ENCODE results near the gene TRAF3.

TRAF3 gene

DNA sequence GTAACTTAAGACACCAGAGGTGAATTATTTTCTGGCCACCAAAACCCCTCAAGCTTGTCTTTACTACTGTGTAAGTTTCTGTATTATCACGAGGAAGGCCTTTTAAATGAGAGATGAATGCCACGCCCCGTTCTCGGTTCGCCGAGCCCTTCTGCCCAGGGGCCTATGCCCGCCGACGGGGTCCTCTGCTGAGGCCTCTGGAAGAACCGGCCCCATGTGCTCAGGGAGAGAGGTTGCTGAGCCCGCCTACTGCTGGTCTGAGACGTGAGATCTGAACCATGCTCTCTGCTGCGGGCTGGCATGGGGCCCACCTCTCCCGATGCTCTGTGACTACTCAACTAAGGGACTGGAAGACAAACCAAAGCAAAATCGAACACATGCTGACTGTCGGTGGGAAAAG, 166.2 kb downstream of the TRAF3 start:
- Histone ChIP-seq H3K9ac (ENCODE audit: low read length) (no peak overlapping the region), H3K4me2 (ENCODE audit: low read length) (no peak overlapping the region), H3K36me3 (ENCODE audit: insufficient read depth, low read length) (no peaks in the 10 kb centered on the region; the same call in 1 of the 2 replicates), H3F3A (ENCODE audit: insufficient read depth, low read length) (0 out of 2 replicates have a peak, but pooled peaks cover 6% of the 10 kb centered on the region), H3K4me1 (ENCODE audit: insufficient read depth, low read length, severe bottlenecking) (peaks cover 78% of the 10 kb centered on the region), H3K27ac (ENCODE audit: low read depth, low read length, poor library complexity, severe bottlenecking) (peak overlapping the region; percentile 92), H2AFZ (ENCODE audit: low read length) (no peak overlapping the region), H3K9me2 (ENCODE audit: low read depth, low read length) (no peaks in the 10 kb centered on the region), H3K79me2 (ENCODE audit: insufficient read depth, low read length) (no peaks in the 10 kb centered on the region), H3K9me3 (ENCODE audit: low read length) (no peaks in the 10 kb centered on the region), H3K27me3 (ENCODE audit: insufficient read depth, low read length) (no peaks in the 10 kb centered on the region), H3K4me3 (ENCODE audit: low read depth, low read length, poor library complexity, severe bottlenecking) (no peak overlapping the region), H4K20me1 (ENCODE audit: insufficient read depth, low read length) (no peaks in the 10 kb centered on the region)
- TF ChIP-seq EZH2 (IDR thresholded peaks at IDR 0.05; ENCODE audit: borderline replicate concordance, low read length): no peak
- TF ChIP-seq, protein P1, sequence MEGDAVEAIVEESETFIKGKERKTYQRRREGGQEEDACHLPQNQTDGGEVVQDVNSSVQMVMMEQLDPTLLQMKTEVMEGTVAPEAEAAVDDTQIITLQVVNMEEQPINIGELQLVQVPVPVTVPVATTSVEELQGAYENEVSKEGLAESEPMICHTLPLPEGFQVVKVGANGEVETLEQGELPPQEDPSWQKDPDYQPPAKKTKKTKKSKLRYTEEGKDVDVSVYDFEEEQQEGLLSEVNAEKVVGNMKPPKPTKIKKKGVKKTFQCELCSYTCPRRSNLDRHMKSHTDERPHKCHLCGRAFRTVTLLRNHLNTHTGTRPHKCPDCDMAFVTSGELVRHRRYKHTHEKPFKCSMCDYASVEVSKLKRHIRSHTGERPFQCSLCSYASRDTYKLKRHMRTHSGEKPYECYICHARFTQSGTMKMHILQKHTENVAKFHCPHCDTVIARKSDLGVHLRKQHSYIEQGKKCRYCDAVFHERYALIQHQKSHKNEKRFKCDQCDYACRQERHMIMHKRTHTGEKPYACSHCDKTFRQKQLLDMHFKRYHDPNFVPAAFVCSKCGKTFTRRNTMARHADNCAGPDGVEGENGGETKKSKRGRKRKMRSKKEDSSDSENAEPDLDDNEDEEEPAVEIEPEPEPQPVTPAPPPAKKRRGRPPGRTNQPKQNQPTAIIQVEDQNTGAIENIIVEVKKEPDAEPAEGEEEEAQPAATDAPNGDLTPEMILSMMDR (IDR thresholded peaks at IDR 0.05; ENCODE audit: low read length): no peak

DNA sequence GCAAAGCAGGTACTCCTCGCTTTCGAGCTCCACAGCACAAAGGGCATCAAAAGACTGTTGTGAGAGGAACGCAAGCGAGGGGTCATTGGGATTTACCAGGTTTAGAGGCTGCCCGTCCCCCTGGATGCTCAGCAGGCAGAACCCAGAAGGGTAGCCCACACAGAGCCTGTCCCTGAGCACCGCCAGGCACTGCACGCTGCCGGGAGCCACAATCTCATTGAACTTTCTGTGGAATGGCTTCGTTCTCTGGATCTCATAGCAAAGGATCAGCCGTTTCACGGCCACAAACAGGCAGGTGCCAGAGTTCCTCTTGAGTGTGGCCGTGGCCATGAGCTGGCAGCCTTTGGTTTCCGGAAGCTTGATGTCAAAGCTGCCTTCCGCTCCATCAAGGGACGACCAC, 166.7 kb downstream of the TRAF3 start:
- Histone ChIP-seq H3K79me2 (ENCODE audit: insufficient read depth, low read length) (no peaks in the 10 kb centered on the region), H3K4me3 (ENCODE audit: low read depth, low read length, poor library complexity, severe bottlenecking) (no peak overlapping the region), H3K4me1 (ENCODE audit: insufficient read depth, low read length, severe bottlenecking) (peaks cover 78% of the 10 kb centered on the region), H3F3A (ENCODE audit: insufficient read depth, low read length) (0 out of 2 replicates have a peak, but pooled peaks cover 6% of the 10 kb centered on the region), H3K36me3 (ENCODE audit: insufficient read depth, low read length) (no peaks in the 10 kb centered on the region; the same call in 1 of the 2 replicates), H3K9me3 (ENCODE audit: low read length) (no peaks in the 10 kb centered on the region), H3K9ac (ENCODE audit: low read length) (no peak overlapping the region), H3K4me2 (ENCODE audit: low read length) (no peak overlapping the region), H2AFZ (ENCODE audit: low read length) (no peak overlapping the region), H4K20me1 (ENCODE audit: insufficient read depth, low read length) (no peaks in the 10 kb centered on the region), H3K27ac (ENCODE audit: low read depth, low read length, poor library complexity, severe bottlenecking) (peak overlapping the region; percentile 92), H3K27me3 (ENCODE audit: insufficient read depth, low read length) (no peaks in the 10 kb centered on the region), H3K9me2 (ENCODE audit: low read depth, low read length) (no peaks in the 10 kb centered on the region)
- no peak for TF ChIP-seq EZH2 (IDR thresholded peaks at IDR 0.05; ENCODE audit: borderline replicate concordance, low read length)
- TF ChIP-seq, protein P1 (IDR thresholded peaks at IDR 0.05; ENCODE audit: low read length): no peak

DNA sequence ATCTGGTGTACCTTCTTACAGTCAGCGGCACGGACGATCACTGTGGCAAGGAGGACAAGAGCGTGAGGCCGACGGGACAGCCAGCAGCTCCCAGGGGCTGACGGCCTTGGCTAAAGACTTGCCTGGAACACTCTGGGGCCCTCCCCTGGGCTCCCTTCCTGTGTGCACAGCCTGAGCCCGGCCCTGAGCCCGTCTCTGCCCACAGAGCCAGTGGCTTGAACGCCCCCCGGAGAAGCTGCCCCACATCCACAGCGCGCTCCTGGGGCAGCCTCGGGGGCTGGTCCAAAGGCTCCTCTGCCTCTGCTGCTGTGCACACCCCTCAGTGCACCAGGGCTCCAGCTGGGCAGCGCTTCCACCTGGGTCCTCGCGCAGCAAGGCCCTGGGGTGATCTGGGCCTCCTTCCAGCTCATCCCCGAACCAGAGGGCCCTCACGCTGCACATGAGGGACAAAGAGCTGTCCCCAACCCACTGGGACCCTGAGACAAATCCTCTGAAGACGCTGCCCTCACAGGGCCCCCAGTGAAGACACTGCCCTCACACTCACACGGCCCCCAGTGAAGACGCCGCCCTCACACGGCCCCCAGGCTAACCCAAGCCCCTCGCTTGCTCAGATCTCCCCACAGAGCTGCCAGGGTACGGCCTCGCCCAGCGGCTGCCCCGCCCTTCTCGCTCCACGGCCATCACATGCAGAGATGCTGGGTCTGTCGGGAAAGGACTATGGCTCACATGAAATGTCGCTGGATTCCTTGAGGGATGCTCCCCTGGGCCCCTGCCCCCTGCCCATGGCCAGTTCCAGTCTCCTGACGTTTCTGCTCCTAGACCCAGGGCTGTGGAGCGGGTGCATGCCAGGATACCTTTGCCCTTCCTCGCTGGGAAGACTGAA, 167.4 kb downstream of the TRAF3 start:
- no peaks in the 10 kb centered on the region for H3K27me3 ChIP-seq (ENCODE audit: insufficient read depth, low read length)
- no peaks in the 10 kb centered on the region for H3K79me2 ChIP-seq (ENCODE audit: insufficient read depth, low read length)
- no peaks in the 10 kb centered on the region for H3K9me3 ChIP-seq (ENCODE audit: low read length)
- no peaks in the 10 kb centered on the region for H3K9me2 ChIP-seq (ENCODE audit: low read depth, low read length)
- H3K36me3 ChIP-seq (ENCODE audit: insufficient read depth, low read length): no peaks in the 10 kb centered on the region; the same call in 1 of the 2 replicates
- H4K20me1 ChIP-seq (ENCODE audit: insufficient read depth, low read length): no peaks in the 10 kb centered on the region
- 0 out of 2 replicates have a peak, but pooled peaks cover 6% of the 10 kb centered on the region for H3F3A ChIP-seq (ENCODE audit: insufficient read depth, low read length)
- TF ChIP-seq, protein P1 (IDR thresholded peaks at IDR 0.05; ENCODE audit: low read length): no peak
- no peak for TF ChIP-seq EZH2 (IDR thresholded peaks at IDR 0.05; ENCODE audit: borderline replicate concordance, low read length)
- no peak overlapping the region for H3K4me2 ChIP-seq (ENCODE audit: low read length)
- no peak overlapping the region for H3K4me3 ChIP-seq (ENCODE audit: low read depth, low read length, poor library complexity, severe bottlenecking)
- H3K27ac ChIP-seq (ENCODE audit: low read depth, low read length, poor library complexity, severe bottlenecking): peak overlapping the region; percentile 18
- peaks cover 78% of the 10 kb centered on the region for H3K4me1 ChIP-seq (ENCODE audit: insufficient read depth, low read length, severe bottlenecking)
- H2AFZ ChIP-seq (ENCODE audit: low read length): no peak overlapping the region
- no peak overlapping the region for H3K9ac ChIP-seq (ENCODE audit: low read length)

Measured in OCI-LY1 (cell line).